Trophoblast cell (in vitro differentiated cells and primary cell): ENCODE data around the gene P2RY6.
A peak's percentile ranks its signal among the peaks of the same experiment; 100 is the strongest.

Experiments used
- DNase-seq, 2 donors: peaks; one replicate each; pipeline ENCODE4 v3.0.0-alpha.2; 2016
- H2AFZ ChIP-seq: 2 replicates; pipeline ENCODE4 v1.6.1; 2013; ENCODE audit warnings: low read length, moderate library complexity, mild to moderate bottlenecking; ENCODE audit not compliant: insufficient read depth, poor library complexity
- H2AK5ac ChIP-seq: 2 replicates; pipeline ENCODE4 v1.6.1; 2013; ENCODE audit warnings: mild to moderate bottlenecking, low read length
- H2BK120ac ChIP-seq: 2 replicates; pipeline ENCODE4 v1.6.1; 2013; ENCODE audit warnings: low read length, mild to moderate bottlenecking, moderate library complexity; ENCODE audit not compliant: insufficient read depth, poor library complexity
- H2BK12ac ChIP-seq: 2 replicates; pipeline ENCODE4 v1.6.1; 2013; ENCODE audit warnings: mild to moderate bottlenecking, low read length, moderate library complexity
- H2BK5ac ChIP-seq: 2 replicates; pipeline ENCODE4 v1.6.1; 2013; ENCODE audit warnings: low read length, low read depth, moderate library complexity, mild to moderate bottlenecking; ENCODE audit not compliant: poor library complexity
- H3K14ac ChIP-seq: 2 replicates; pipeline ENCODE4 v1.6.1; 2013; ENCODE audit warnings: mild to moderate bottlenecking, low read length
- H3K18ac ChIP-seq: 2 replicates; pipeline ENCODE4 v1.6.1; 2013; ENCODE audit warnings: mild to moderate bottlenecking, low read length
- H3K23ac ChIP-seq: 2 replicates; pipeline ENCODE4 v1.6.1; 2013; ENCODE audit warnings: low read length
- H3K27ac ChIP-seq: 2 replicates; pipeline ENCODE4 v1.5.1; 2013; ENCODE audit warnings: low read depth, mild to moderate bottlenecking, inconsistent platforms, low read length, moderate library complexity
- H3K27me3 ChIP-seq: 2 replicates; pipeline ENCODE4 v1.6.1; 2013; ENCODE audit warnings: inconsistent platforms, mild to moderate bottlenecking, low read length, moderate library complexity; ENCODE audit not compliant: insufficient read depth
- H3K36me3 ChIP-seq, 2 experiments: 1 replicate in 1 of 2; 2 replicates in 1 of 2; pipeline ENCODE4 v1.6.1; 2013; ENCODE audit warnings: low read length in 2 of 2, mild to moderate bottlenecking in 2 of 2, moderate library complexity in 1 of 2; ENCODE audit not compliant: insufficient read depth in 2 of 2, control insufficient read depth in 1 of 2
- H3K4ac ChIP-seq: 2 replicates; pipeline ENCODE4 v1.6.1; 2013; ENCODE audit warnings: low read depth, mild to moderate bottlenecking, low read length, moderate library complexity
- H3K4me1 ChIP-seq, 2 experiments: 1 replicate in 1 of 2; 2 replicates in 1 of 2; pipeline ENCODE4 v1.6.1; 2013; ENCODE audit warnings: low read length in 2 of 2, mild to moderate bottlenecking in 2 of 2, moderate library complexity in 1 of 2; ENCODE audit not compliant: insufficient read depth in 2 of 2, control insufficient read depth in 1 of 2
- H3K4me2 ChIP-seq: 2 replicates; pipeline ENCODE4 v1.6.1; 2013; ENCODE audit warnings: inconsistent platforms, mild to moderate bottlenecking, low read length, moderate library complexity
- H3K4me3 ChIP-seq: 2 replicates; pipeline ENCODE4 v1.5.1; 2013; ENCODE audit warnings: mild to moderate bottlenecking, low read depth, low read length, inconsistent platforms
- H3K79me1 ChIP-seq: one replicate; pipeline ENCODE4 v1.6.1; 2013; ENCODE audit warnings: low read length
- H3K79me2 ChIP-seq: 2 replicates; pipeline ENCODE4 v1.6.1; 2013; ENCODE audit warnings: low read length, mild to moderate bottlenecking; ENCODE audit not compliant: control insufficient read depth, insufficient read depth, poor library complexity
- H3K9ac ChIP-seq: 2 replicates; pipeline ENCODE4 v1.6.1; 2013; ENCODE audit warnings: mild to moderate bottlenecking, low read length
- H3K9me3 ChIP-seq: 2 replicates; pipeline ENCODE4 v1.6.1; 2013; ENCODE audit warnings: low read depth, mild to moderate bottlenecking, control low read depth, inconsistent platforms, low read length; ENCODE audit not compliant: insufficient read depth
- H4K12ac ChIP-seq: 2 replicates; pipeline ENCODE4 v1.6.1; 2013; ENCODE audit warnings: low read depth, mild to moderate bottlenecking, low read length, moderate library complexity
- H4K8ac ChIP-seq: 2 replicates; pipeline ENCODE4 v1.6.1; 2013; ENCODE audit warnings: low read depth, mild to moderate bottlenecking, low read length, moderate library complexity
- H4K91ac ChIP-seq: one replicate; pipeline ENCODE4 v1.6.1; 2013; ENCODE audit warnings: low read depth, mild to moderate bottlenecking, low read length, moderate library complexity
- WGBS: extraction: QIAGEN DNeasy Blood & Tissue Kit; methylation state at CpG from one replicate; pipeline ENCODE4 v1.1.7; 2013; ENCODE audit warnings: missing lambda C conversion rate; ENCODE audit not compliant: insufficient read length, insufficient coverage; ENCODE audit errors: extremely low coverage; 5-methylcytosine and 5-hydroxymethylcytosine counted together

Gene P2RY6

DNA sequence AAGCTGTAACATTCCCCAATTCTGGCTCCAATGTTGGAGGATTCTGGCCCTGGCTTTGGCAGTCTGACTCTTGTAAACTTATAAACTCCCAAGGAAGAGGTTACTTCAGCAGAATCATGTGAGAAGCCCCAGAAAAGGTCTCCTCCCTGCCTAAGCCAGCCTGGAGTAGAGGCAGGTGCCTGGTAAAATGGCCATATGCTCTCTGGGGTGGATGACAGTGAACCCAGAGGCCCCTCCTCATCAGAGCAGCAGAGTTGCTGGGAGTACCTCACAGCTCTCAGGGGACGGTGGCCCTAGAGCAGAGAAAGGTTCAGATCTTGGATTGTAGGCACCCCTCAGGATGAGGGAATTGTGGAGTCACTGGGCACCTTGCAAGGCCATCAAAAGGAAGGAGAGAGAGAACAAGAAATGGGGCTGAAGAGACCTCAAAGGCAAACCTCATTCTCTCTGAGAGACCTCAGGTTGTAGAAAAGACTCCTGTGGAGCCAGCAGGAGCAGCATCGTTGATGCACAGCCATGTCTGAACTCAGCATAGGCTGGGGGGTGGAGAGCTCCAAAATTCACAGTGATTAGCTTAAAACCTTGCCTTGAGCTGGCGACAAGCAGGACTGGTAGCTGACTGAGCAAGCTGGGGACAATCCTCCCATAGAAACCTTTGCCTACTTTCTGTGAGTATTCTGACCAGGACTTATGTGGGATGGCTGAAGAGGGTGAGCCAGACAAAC is 4.9 kb upstream of the P2RY6 start:
- DNase-seq = no peak
- H2AFZ ChIP-seq = no peak overlapping the region
- H3K27ac ChIP-seq = no peak overlapping the region
- no peak overlapping the region for H4K12ac ChIP-seq
- no peaks in the 10 kb centered on the region for H3K9me3 ChIP-seq
- peaks cover 49 to 50% of the 10 kb centered on the region in 2 experiments for H3K4me1 ChIP-seq
- peak overlapping the region; percentile 29 for H2BK12ac ChIP-seq
- H2AK5ac ChIP-seq = peak overlapping the region; percentile 9
- no peak overlapping the region for H3K14ac ChIP-seq
- H3K79me2 ChIP-seq = peaks cover 16% of the 10 kb centered on the region
- H3K4ac ChIP-seq = peak overlapping the region; percentile 22
- H2BK5ac ChIP-seq = no peak overlapping the region
- no peak overlapping the region for H2BK120ac ChIP-seq
- peaks cover 33% of the 10 kb centered on the region for H3K79me1 ChIP-seq
- peak overlapping the region; percentile 15 for H4K91ac ChIP-seq
- H4K8ac ChIP-seq = no peak overlapping the region
- H3K27me3 ChIP-seq = no peaks in the 10 kb centered on the region
- no peaks in the 10 kb centered on the region for H3K36me3 ChIP-seq
- H3K4me3 ChIP-seq = no peak overlapping the region
- no peak overlapping the region for H3K9ac ChIP-seq
- no peak overlapping the region for H3K23ac ChIP-seq
- no peak overlapping the region for H3K4me2 ChIP-seq
- WGBS = no CpG with 5 or more reads among the region's 3 CpGs
- H3K18ac ChIP-seq = no peak overlapping the region

DNA sequence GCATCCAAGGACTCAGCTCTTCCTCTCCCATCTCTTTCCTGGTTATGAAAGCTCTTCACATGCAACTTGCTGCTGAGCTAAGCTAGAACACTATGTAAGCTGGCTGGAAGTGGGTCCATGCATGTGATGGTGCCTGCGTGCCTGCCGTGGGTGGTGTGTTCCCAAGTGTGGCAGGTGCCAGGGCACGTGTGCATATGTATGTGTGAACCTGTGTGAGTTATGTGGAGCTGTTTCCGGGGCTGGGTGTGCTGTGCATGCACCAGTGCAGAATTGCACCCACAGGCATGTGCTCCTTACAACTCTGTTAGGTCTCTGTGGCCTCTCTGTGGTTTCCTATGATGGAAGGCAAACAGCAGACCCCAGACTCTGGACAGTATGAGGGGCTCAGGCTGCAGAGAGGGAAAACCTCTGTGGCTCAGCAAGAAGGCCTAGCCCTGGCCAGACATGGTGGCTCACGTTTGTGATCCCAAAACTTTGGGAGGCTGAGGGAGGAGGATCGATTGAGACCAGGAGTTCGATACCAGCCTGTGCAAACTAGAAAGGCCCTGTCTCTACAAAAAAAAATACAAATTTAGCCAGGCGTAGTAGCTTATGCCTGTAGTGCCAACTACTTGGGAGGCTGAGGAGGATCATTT is 4.1 kb upstream of the P2RY6 start:
- Histone ChIP-seq H2AFZ (no peak overlapping the region), H3K18ac (peak overlapping the region; percentile 7), H2AK5ac (no peak overlapping the region), H3K9me3 (no peaks in the 10 kb centered on the region), H3K36me3 (no peaks in the 10 kb centered on the region), H3K79me2 (peaks cover 22% of the 10 kb centered on the region), H3K14ac (no peak overlapping the region), H2BK120ac (no peak overlapping the region), H3K23ac (no peak overlapping the region), H3K27ac (no peak overlapping the region), H2BK12ac (no peak overlapping the region), H4K91ac (no peak overlapping the region), H3K4me2 (no peak overlapping the region), H4K12ac (no peak overlapping the region), H3K9ac (no peak overlapping the region), H3K27me3 (no peaks in the 10 kb centered on the region), H4K8ac (no peak overlapping the region), H3K4ac (no peak overlapping the region), H3K79me1 (peaks cover 40% of the 10 kb centered on the region), H2BK5ac (no peak overlapping the region), H3K4me1 (peaks cover 54 to 56% of the 10 kb centered on the region in 2 experiments), H3K4me3 (no peak overlapping the region)
- no CpG with 5 or more reads among the region's 8 CpGs for WGBS
- DNase-seq = no peak

- no peak for DNase-seq
- Histone ChIP-seq H3K4me3 (no peak overlapping the region), H3K36me3 (no peaks in the 10 kb centered on the region), H3K27me3 (no peaks in the 10 kb centered on the region), H3K27ac (peak overlapping the region; percentile 60), H4K12ac (no peak overlapping the region), H4K8ac (peak overlapping the region; percentile 31), H3K18ac (peak overlapping the region; percentile 57), H3K79me2 (peaks cover 28% of the 10 kb centered on the region), H3K4ac (no peak overlapping the region), H2BK120ac (peak overlapping the region; percentile 62), H3K9ac (no peak overlapping the region), H3K4me1 (peaks cover 57 to 59% of the 10 kb centered on the region in 2 experiments), H3K23ac (no peak overlapping the region), H3K9me3 (no peaks in the 10 kb centered on the region), H4K91ac (peak overlapping the region; percentile 52), H3K4me2 (no peak overlapping the region), H3K14ac (peak overlapping the region; percentile 4), H2BK12ac (peak overlapping the region; percentile 78), H2AK5ac (peak overlapping the region; percentile 77), H2AFZ (no peak overlapping the region), H2BK5ac (peak overlapping the region; percentile 27), H3K79me1 (peaks cover 45% of the 10 kb centered on the region)
- no CpG with 5 or more reads among the region's 8 CpGs for WGBS
Measured at GRCh38 chr11:73268671-73269271, 3.4 kb upstream of the P2RY6 start.

GRCh38 chr11:73269459-73270015 is 2.6 kb upstream of the P2RY6 start:
- peak overlapping the region; percentile 98 for H3K27ac ChIP-seq
- H4K91ac ChIP-seq = peak overlapping the region; percentile 52
- H4K12ac ChIP-seq = no peak overlapping the region
- H3K27me3 ChIP-seq = no peaks in the 10 kb centered on the region
- no peak overlapping the region for H3K4ac ChIP-seq
- H2BK12ac ChIP-seq = peak overlapping the region; percentile 8
- H4K8ac ChIP-seq = no peak overlapping the region
- peaks cover 55 to 58% of the 10 kb centered on the region in 2 experiments for H3K4me1 ChIP-seq
- no peak overlapping the region for H2AFZ ChIP-seq
- H2AK5ac ChIP-seq = no peak overlapping the region
- H3K18ac ChIP-seq = peak overlapping the region; percentile 38
- peak overlapping the region; percentile 5 for H2BK5ac ChIP-seq
- no peak overlapping the region for H3K9ac ChIP-seq
- WGBS = no CpG with 5 or more reads among the region's 7 CpGs
- DNase-seq = peak; percentile 99
- peak overlapping the region; percentile 5 for H3K4me2 ChIP-seq
- no peak overlapping the region for H3K23ac ChIP-seq
- no peak overlapping the region for H3K4me3 ChIP-seq
- no peaks in the 10 kb centered on the region for H3K36me3 ChIP-seq
- peaks cover 29% of the 10 kb centered on the region for H3K79me2 ChIP-seq
- peak overlapping the region; percentile 62 for H2BK120ac ChIP-seq
- peak overlapping the region; percentile 21 for H3K14ac ChIP-seq
- H3K79me1 ChIP-seq = peaks cover 43% of the 10 kb centered on the region
- no peaks in the 10 kb centered on the region for H3K9me3 ChIP-seq
